HL-60 (cell line): ENCODE results near the gene BHLHE40.

Experiments
- DNase-seq, 2 experiments: peaks; one replicate each; pipeline ENCODE4 v3.0.0-alpha.2; 2010 to 2020; ENCODE audit warnings: low read depth in 1 of 2, low spot score in 1 of 2
- H3K27ac ChIP-seq: fragments of 250-450 bp; sonication (Bioruptor Pico); replicated peaks from 2 replicates; pipeline ENCODE4 v1.5.1; 2020; ENCODE audit warnings: mild to moderate bottlenecking, moderate library complexity
- H3K27me3 ChIP-seq: fragments of 250-450 bp; sonication (Bioruptor Pico); 2 replicates; pipeline ENCODE4 v1.5.1; 2021; ENCODE audit warnings: mild to moderate bottlenecking, moderate library complexity; ENCODE audit not compliant: insufficient read depth, poor library complexity, severe bottlenecking
- H3K4me3 ChIP-seq: replicated peaks from 2 replicates; pipeline ENCODE4 v1.5.1; 2011; ENCODE audit warnings: mild to moderate bottlenecking, control low read depth, low read length; ENCODE audit not compliant: insufficient read depth
- CTCF ChIP-seq: IDR thresholded peaks from one replicate; pipeline ENCODE4 v1.5.1; 2011; ENCODE audit warnings: low read length, control low read depth, inconsistent platforms; ENCODE audit not compliant: insufficient read depth
- GABPA ChIP-seq: IDR thresholded peaks from 2 replicates; pipeline ENCODE4 v1.6.1; 2012; ENCODE audit warnings: low read depth
- POLR2AphosphoS5 ChIP-seq: IDR thresholded peaks from 2 replicates; pipeline ENCODE4 v1.6.1; 2012; ENCODE audit warnings: low read depth
- REST ChIP-seq: IDR thresholded peaks from 2 replicates; pipeline ENCODE4 v1.6.1; 2012; ENCODE audit warnings: low read depth; ENCODE audit not compliant: insufficient replicate concordance
- SPI1 ChIP-seq: IDR thresholded peaks from 2 replicates; pipeline ENCODE4 v1.6.1; 2012; ENCODE audit warnings: low read depth, mild to moderate bottlenecking, borderline replicate concordance

The BHLHE40 gene

GRCh38 chr3:5012367-5012766, 33.1 kb downstream of the BHLHE40 start:
- no peaks in the 10 kb centered on the region for H3K27me3 ChIP-seq
- H3K4me3 ChIP-seq: no peak overlapping the region
- H3K27ac ChIP-seq: no peak overlapping the region
- no peak for TF ChIP-seq CTCF
- TF ChIP-seq POLR2AphosphoS5: no peak
- no peak for TF ChIP-seq REST
- no peak for TF ChIP-seq GABPA
- TF ChIP-seq SPI1: no peak
- peak in 1 of 2 experiments; percentile 60 for DNase-seq

GRCh38 chr3:5013021-5013906, 34.0 kb downstream of the BHLHE40 start:
- TF ChIP-seq SPI1: peak; percentile 48; the same call in 1 of the 2 replicates
- no peak for TF ChIP-seq CTCF
- no peak overlapping the region for H3K27ac ChIP-seq
- H3K4me3 ChIP-seq: no peak overlapping the region
- peak in 1 of 2 experiments; percentile 79 for DNase-seq
- no peaks in the 10 kb centered on the region for H3K27me3 ChIP-seq

- Histone ChIP-seq H3K4me3 (no peak overlapping the region), H3K27ac (no peak overlapping the region), H3K27me3 (no peaks in the 10 kb centered on the region)
- no peak for DNase-seq
- TF ChIP-seq CTCF (no peak), GABPA (no peak), SPI1 (no peak), REST (no peak), POLR2AphosphoS5 (no peak)
These were observed 35.2 kb downstream of the BHLHE40 start for GRCh38 chr3:5014391-5014790.

GRCh38 chr3:5015056-5015455, 35.8 kb downstream of the BHLHE40 start:
- no peak overlapping the region for H3K4me3 ChIP-seq
- TF ChIP-seq SPI1 (no peak), POLR2AphosphoS5 (no peak), REST (no peak), CTCF (no peak), GABPA (no peak)
- no peak overlapping the region for H3K27ac ChIP-seq
- no peak for DNase-seq
- H3K27me3 ChIP-seq: no peaks in the 10 kb centered on the region
